Breast epithelium (tissue), 3 donors: ENCODE data around the gene KLHL10.

Experiments used
- CTCF ChIP-seq, 3 donors: fragments of 450-650 bp; IDR thresholded peaks; one replicate each; pipeline ENCODE4 v1.5.1; 2016 to 2017; ENCODE audit warnings: antibody characterized with exemption in 3 of 3, mild to moderate bottlenecking in 3 of 3, moderate library complexity in 3 of 3
- POLR2A ChIP-seq: fragments of 450-650 bp; IDR thresholded peaks from one replicate; pipeline ENCODE4 v1.6.1; 2016; ENCODE audit warnings: antibody characterized with exemption, mild to moderate bottlenecking, moderate library complexity
- POLR2AphosphoS5 ChIP-seq, 3 donors: sonication (generic); formaldehyde crosslinking; IDR thresholded peaks; one replicate each; pipeline ENCODE4 v1.6.1; 2017; ENCODE audit warnings: antibody characterized with exemption in 3 of 3

DNA sequence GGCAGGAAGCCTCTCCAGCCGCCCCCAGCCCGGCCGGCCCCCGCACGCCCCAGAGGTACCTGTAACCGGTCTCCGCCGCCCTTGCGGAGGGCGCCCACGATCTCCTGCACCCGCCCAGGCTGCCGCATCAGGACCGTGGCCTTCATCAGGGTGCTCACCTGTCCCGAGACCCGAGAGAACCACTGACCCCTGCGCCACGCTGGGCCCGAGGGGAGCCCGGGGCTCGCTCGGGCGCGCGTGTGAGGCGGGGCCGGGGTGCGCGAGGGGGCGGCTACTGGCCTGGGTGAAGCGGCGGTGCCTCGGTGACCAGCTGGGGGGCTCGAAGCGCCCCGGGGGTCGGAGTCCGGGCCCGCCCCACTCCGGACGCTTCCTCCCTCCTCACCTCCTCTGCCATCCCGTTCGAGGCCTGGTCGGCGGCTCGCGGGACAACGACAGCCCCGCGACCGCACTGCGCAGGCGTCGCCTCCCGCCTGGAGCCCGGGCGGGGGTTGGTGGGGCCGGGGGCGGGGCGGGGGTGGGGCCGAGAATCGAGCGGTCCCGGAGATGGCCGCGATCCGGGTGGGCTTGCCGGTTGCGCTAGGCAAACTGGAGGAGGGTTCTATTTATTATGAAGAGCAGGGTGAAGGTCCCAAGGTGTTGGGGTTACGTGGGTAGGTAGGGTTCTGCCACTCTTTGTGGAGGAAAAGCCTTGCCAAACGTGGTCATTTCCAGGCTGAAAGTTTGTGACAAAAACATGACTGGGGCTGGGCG, 1.6 kb upstream of the KLHL10 start, which contains the start of gene NT5C3B:
- TF ChIP-seq POLR2A = no peak
- TF ChIP-seq CTCF (IDR thresholded peaks at IDR 0.05) = no peak
- peak in 1 of 3 donors; percentile 49 for TF ChIP-seq POLR2AphosphoS5 (IDR thresholded peaks at IDR 0.05)
